Caco-2 (cell line): ENCODE measurements around the gene NKAIN2. TPM values are rescaled to one million over a fixed set of nuclear protein-coding genes. Genes with fewer than 3 reads are reported as not detected.

Source experiments
- BruUV-seq: library from RNA; stranded (reverse); fragments of 400-500 nt; replicated peaks from 2 replicates; lab custom pipeline; 2021; lab: Mats Ljungman, UMichigan
- CTCF ChIA-PET: fragments of 300-600 bp; sonication (Branson Sonifier 250); formaldehyde crosslinking; loops from one replicate; lab custom pipeline; 2022; ENCODE audit warnings: antibody characterized with exemption; lab: Charles Lee
- POLR2A ChIA-PET: fragments of 300-600 bp; sonication (Branson Sonifier 250); formaldehyde crosslinking; loops from one replicate; lab custom pipeline; 2022; ENCODE audit warnings: antibody characterized with exemption; lab: Charles Lee
- DNase-seq, 2 experiments: peaks; one replicate each; pipeline versions ENCODE4 v3.0.0 to v3.0.0-alpha.2; 2020 to 2022
- H3K27me3 ChIP-seq: replicated peaks from 2 replicates; pipeline ENCODE4 v1.6.0; 2011; ENCODE audit warnings: low read length; ENCODE audit not compliant: control insufficient read depth, insufficient read depth
- H3K36me3 ChIP-seq: 2 replicates; pipeline ENCODE4 v1.5.1; 2011; ENCODE audit warnings: low read length; ENCODE audit not compliant: control insufficient read depth, insufficient read depth
- H3K4me1 ChIP-seq: fragments of 250-450 bp; sonication (Bioruptor Pico); 2 replicates; pipeline ENCODE4 v1.5.1; 2020; ENCODE audit warnings: mild to moderate bottlenecking
- H3K4me3 ChIP-seq: 2 replicates; pipeline ENCODE4 v1.5.1; 2011; ENCODE audit warnings: low read depth, mild to moderate bottlenecking, control low read depth, low read length
- H3K9me3 ChIP-seq: fragments of 250-450 bp; sonication (Bioruptor Pico); 2 replicates; pipeline ENCODE4 v1.5.1; 2020; ENCODE audit warnings: mild to moderate bottlenecking, moderate library complexity
- H3K27ac Mint-ChIP-seq: one replicate; pipeline ENCODE4 v1.8.0; 2022; ENCODE audit warnings: mixed read lengths; ENCODE audit not compliant: unreplicated experiment
- H3K27me3 Mint-ChIP-seq: one replicate; pipeline ENCODE4 v1.8.0; 2022; ENCODE audit warnings: mixed read lengths; ENCODE audit not compliant: insufficient read depth, unreplicated experiment
- H3K36me3 Mint-ChIP-seq: one replicate; pipeline ENCODE4 v1.8.0; 2022; ENCODE audit warnings: mild to moderate bottlenecking, mixed read lengths; ENCODE audit not compliant: insufficient read depth, unreplicated experiment
- H3K4me1 Mint-ChIP-seq: one replicate; pipeline ENCODE4 v1.8.0; 2022; ENCODE audit warnings: low read depth, mixed read lengths; ENCODE audit not compliant: unreplicated experiment
- H3K4me3 Mint-ChIP-seq: one replicate; pipeline ENCODE4 v1.8.0; 2022; ENCODE audit warnings: mild to moderate bottlenecking, moderate library complexity, mixed read lengths; ENCODE audit not compliant: unreplicated experiment
- H3K9me3 Mint-ChIP-seq: one replicate; pipeline ENCODE4 v1.8.0; 2022; ENCODE audit warnings: mixed read lengths; ENCODE audit not compliant: unreplicated experiment
- CTCF ChIP-seq, 2 experiments: fragments of 200-600 bp in 1 of 2; IDR thresholded peaks; 1 replicate in 1 of 2; 2 replicates in 1 of 2; pipeline versions ENCODE4 v1.5.1 to v1.8.0; 2011 to 2022; ENCODE audit warnings: antibody characterized with exemption in 1 of 2, control low read depth in 1 of 2, inconsistent platforms in 1 of 2, low read depth in 1 of 2, low read length in 1 of 2, mild to moderate bottlenecking in 1 of 2, moderate library complexity in 1 of 2; ENCODE audit not compliant: insufficient read depth in 1 of 2, severe bottlenecking in 1 of 2, unreplicated experiment in 1 of 2
- intact Hi-C: fragments of 100-400 bp; cut with micrococcal nuclease; formaldehyde crosslinking; loops from one replicate; pipeline ENCODE4 v1.10.0; 2022; ENCODE audit not compliant: unreplicated experiment
- total RNA-seq: library from RNA; stranded (reverse); gene quantifications from 2 replicates; pipeline ENCODE4 v1.2.3, GENCODE V29; 2022

Gene NKAIN2
- total RNA-seq, 1 experiment from 2014 or later = not detected

GRCh38 chr6:123838505-123839234, 35.0 kb downstream of the NKAIN2 start:
- Mint-ChIP-seq H3K27ac (no peak overlapping the region), H3K4me3 (no peak overlapping the region), H3K27me3 (peaks cover 17% of the 10 kb centered on the region), H3K9me3 (no peaks in the 10 kb centered on the region), H3K4me1 (no peaks in the 10 kb centered on the region), H3K36me3 (no peaks in the 10 kb centered on the region)
- intact Hi-C loops = no loop called here
- DNase-seq = no peak
- ChIA-PET POLR2A (no interaction called here), CTCF (no interaction called here)
- no peaks in the 10 kb centered on the region for H3K27me3 ChIP-seq
- H3K4me3 ChIP-seq = no peak overlapping the region
- no peaks in the 10 kb centered on the region for H3K4me1 ChIP-seq
- no peak for TF ChIP-seq CTCF (IDR thresholded peaks at IDR 0.05; ENCODE audit: insufficient read depth in 1 of 2, low read depth in 1 of 2, low read length in 1 of 2, severe bottlenecking in 1 of 2, unreplicated experiment in 1 of 2)
- BruUV-seq = no TSS peak
- H3K9me3 ChIP-seq = no peaks in the 10 kb centered on the region
- H3K36me3 ChIP-seq = no peaks in the 10 kb centered on the region

GRCh38 chr6:123841067-123841896, 37.6 kb downstream of the NKAIN2 start:
- Histone ChIP-seq H3K36me3 (no peaks in the 10 kb centered on the region), H3K4me1 (no peaks in the 10 kb centered on the region), H3K9me3 (no peaks in the 10 kb centered on the region), H3K27me3 (no peaks in the 10 kb centered on the region), H3K4me3 (no peak overlapping the region)
- ChIA-PET POLR2A (no interaction called here), CTCF (no interaction called here)
- Mint-ChIP-seq H3K27me3 (peaks cover 19% of the 10 kb centered on the region), H3K36me3 (no peaks in the 10 kb centered on the region), H3K27ac (no peak overlapping the region), H3K4me1 (no peaks in the 10 kb centered on the region), H3K4me3 (no peak overlapping the region), H3K9me3 (no peaks in the 10 kb centered on the region)
- no TSS peak for BruUV-seq
- TF ChIP-seq CTCF (IDR thresholded peaks at IDR 0.05; ENCODE audit: insufficient read depth in 1 of 2, low read depth in 1 of 2, low read length in 1 of 2, severe bottlenecking in 1 of 2, unreplicated experiment in 1 of 2) = no peak
- DNase-seq = no peak
- intact Hi-C loops = no loop called here

- intact Hi-C loops = no loop called here
- TF ChIP-seq CTCF (IDR thresholded peaks at IDR 0.05; ENCODE audit: insufficient read depth in 1 of 2, low read depth in 1 of 2, low read length in 1 of 2, severe bottlenecking in 1 of 2, unreplicated experiment in 1 of 2) = no peak
- H3K9me3 ChIP-seq = no peaks in the 10 kb centered on the region
- no peaks in the 10 kb centered on the region for H3K27me3 ChIP-seq
- no peaks in the 10 kb centered on the region for H3K36me3 ChIP-seq
- no peaks in the 10 kb centered on the region for H3K4me1 ChIP-seq
- H3K27ac Mint-ChIP-seq = no peak overlapping the region
- ChIA-PET POLR2A (no interaction called here), CTCF (no interaction called here)
- no peaks in the 10 kb centered on the region for H3K36me3 Mint-ChIP-seq
- DNase-seq = no peak
- H3K4me3 Mint-ChIP-seq = no peak overlapping the region
- BruUV-seq = no TSS peak
- H3K27me3 Mint-ChIP-seq = peaks cover 9% of the 10 kb centered on the region
- no peaks in the 10 kb centered on the region for H3K9me3 Mint-ChIP-seq
- no peaks in the 10 kb centered on the region for H3K4me1 Mint-ChIP-seq
- no peak overlapping the region for H3K4me3 ChIP-seq
Observed at GRCh38 chr6:123844011-123844410, 40.3 kb downstream of the NKAIN2 start.
